Stimulated activated CD8-positive, alpha-beta memory T cell treated with anti-CD3 and anti-CD28 coated beads, Interleukin-15, amount 100 ng/mL, for 48 hours (primary cell): ENCODE measurements around the gene LSR.
"Not testable (repeated sequence)": the region's sequence is repeated elsewhere in the genome, so short reads cannot be mapped to it uniquely, and the experiment has no call there.

Experiments
- DNase-seq, 2 donors: peaks; one replicate each; pipeline ENCODE4 v3.0.0-alpha.2; 2020; ENCODE audit warnings: low read depth in 2 of 2

Gene LSR

GRCh38 chr19:35286101-35286500, 37.3 kb downstream of the LSR start:
- not testable (repeated sequence) for DNase-seq

DNA sequence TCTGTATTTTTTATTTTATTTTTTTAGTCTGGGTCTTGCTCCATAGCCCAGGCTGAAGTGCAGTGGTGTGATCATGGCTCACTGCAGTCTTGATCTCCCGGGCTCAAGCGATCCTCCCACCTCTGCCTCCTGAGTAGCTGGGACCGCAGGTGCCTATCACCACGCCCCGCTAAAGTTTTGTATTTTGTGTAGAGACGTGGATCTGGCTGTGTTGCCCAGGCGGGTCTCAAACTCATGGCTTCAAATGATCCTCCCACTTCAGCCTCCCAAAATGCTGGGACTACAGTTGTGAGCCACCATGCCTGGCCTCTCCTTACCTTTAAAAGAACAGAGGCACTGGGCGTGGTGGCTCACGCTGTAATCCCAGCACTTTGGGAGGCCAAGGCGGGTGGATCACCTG, 38.9 kb downstream of the LSR start:
- no peak for DNase-seq

- no peak for DNase-seq
Observed at GRCh38 chr19:35288331-35288730, 39.5 kb downstream of the LSR start.

- DNase-seq = no peak
Observed at GRCh38 chr19:35288906-35289305, 40.1 kb downstream of the LSR start.

DNA sequence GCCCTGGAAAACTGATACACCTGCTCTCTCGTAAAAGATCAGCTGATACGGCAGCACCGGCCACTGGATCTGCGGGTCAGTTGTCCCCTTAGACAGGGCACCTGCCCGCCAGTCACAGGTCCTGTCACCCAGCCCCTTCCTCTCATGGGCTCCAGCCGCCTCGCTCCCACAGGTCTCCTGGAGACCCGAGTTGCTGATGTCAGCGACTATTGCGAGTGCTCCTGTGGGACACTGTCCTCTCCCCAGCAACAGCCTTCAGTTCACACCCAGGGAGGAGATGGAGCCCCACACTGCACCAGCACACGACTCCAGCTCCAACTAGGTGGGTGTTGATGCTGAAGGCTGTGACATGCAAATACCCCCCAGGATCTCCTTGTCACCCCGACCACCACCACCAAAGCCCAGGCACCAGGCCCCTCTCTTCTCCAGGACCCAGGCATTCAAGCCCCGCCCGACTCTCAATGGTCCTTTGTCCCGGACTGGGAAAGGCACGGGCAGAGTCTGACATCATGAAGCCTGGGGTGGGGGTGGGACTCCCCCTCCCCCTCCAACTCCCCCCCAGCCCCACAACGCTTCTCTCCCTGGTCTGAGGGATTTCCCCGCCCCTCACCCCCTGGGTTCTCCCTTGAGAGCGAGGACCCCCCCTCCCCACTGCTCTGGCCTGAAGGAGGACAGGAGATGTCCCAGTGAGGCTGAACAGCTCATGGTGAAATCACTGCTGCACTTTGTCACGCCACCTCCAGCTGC, 41.8 kb downstream of the LSR start:
- no peak for DNase-seq

GRCh38 chr19:35291259-35291658, 42.5 kb downstream of the LSR start:
- no peak for DNase-seq

DNA sequence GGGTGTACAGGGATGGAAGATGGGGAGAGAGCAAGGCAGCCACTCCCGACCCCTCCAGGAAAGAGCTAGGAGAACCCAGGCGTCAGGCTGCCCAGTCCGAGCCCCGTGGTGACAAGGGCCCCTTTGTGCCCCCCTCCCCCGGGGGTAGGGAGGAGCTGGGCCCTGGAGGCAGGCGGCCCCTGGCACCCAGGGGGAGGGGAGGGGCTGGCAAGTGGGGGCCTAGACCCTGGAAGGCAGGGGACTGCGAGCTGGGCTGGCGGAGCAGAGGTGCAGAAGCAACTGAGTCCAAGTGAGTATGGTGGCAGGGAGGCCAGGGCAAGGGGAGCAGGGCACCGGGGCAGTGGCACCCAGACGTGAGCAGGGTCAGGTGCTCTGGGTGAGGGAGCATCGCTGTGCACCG, 43.1 kb downstream of the LSR start, which contains the start of gene MAG:
Gene MAG (plus strand): TSS at position 246 of the 400 bp plus-strand sequence. CDS start 3,248 bp downstream, outside the sequence.
- no peak for DNase-seq

DNA sequence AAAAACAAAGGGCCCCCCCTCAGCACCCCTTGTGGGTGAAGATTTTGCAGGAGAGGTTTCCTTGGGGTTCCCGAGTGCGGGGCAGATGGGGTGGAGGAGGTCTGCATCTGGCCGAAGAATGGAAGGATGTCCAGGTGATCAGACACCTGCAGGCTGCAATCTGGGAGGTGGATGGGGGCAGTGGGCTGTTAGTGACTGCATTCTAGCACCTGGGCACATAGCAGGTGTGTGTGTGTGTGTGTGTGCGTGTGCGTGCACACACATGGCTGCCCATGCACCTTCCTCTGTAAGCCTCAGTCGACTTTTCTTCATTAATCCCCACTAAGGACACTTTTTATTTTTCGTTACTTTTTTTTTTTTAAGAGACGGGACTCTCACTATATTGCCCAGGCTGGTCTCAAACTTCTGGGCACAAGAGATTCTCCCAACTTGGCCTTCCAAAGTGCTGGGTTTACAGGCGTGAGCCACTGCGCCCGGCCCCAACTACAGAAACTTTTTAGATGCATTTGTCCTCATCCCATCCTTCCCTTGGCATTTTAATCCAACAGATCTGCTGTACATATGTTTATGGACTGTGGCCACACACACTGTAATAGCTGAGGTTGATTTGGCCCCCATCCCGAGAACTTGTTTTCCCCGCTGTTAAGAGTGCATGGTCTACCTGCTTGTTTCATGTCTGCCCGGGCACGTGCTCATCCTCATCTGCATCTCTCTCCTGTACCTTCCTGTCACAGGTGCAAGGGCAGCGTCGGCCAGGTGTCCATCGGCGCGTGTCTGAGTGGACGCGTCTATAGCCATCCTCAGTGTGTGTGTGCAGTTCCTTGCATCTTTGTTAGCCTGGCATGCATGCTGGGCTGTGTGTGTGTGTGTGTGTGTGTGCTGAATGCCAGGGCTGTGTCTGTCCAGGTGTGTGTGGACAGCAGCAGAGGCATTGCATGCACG, 43.9 kb downstream of the LSR start:
- DNase-seq = no peak

- no peak for DNase-seq
Observed at GRCh38 chr19:35293363-35293739, 44.5 kb downstream of the LSR start.

DNA sequence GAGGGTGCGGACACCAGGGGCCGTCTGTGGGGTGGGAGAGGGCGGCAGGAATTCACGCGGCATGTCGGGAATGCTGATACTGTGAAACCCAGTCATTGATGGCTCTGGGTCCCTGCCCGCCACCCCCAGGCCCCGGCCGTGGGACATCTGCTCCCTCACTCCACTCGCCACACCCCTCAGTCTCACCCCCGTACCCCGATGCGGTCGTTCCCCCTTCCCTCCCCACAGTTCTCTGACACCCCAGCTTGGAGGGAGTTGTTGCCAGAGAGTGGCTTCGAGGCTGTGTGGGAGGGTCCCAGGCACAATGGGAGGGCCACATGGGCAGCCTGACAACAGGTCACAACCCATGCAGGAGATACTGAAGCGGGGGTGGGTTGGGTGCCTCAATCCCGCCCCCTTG, 45.0 kb downstream of the LSR start:
- no peak for DNase-seq

- DNase-seq = no peak
Observed at GRCh38 chr19:35294328-35294727, 45.5 kb downstream of the LSR start.

DNA sequence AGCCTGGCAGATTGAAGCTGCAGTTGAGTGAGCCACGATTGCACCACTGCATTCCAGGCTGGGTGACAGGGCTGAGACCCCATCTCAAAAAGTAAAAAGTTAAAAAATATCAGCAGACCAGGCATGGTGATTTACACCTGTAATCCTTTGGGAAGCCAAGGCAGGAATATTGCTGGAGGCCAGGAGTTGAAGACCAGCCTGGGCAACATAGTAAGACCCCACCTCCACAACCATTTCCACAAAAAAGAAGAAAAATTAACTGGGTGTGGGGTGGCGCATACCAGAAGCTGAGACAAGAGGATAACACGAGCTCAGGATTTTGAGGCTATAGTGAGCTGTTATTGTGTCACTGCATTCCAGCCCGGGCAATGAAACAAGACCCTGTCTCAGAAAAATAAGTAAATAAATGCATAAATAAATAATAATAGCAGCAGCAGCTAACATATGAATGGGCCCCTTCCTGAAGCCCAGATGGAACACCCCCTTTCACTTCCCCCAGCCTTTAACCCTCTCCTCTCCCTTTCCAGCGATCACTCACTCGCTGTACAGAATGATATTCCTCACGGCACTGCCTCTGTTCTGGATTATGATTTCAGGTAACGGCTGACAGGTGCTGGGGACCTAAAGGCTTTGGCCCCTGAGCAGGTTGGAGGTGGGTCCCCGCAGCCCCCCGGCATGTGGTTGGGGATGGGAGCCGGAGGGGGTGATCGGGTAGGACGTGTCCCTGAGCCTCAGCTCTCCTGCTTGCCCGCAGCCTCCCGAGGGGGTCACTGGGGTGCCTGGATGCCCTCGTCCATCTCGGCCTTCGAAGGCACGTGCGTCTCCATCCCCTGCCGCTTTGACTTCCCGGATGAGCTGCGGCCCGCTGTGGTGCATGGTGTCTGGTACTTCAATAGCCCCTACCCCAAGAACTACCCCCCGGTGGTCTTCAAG, 46.3 kb downstream of the LSR start:
- no peak for DNase-seq

- no peak for DNase-seq
Observed at GRCh38 chr19:35295792-35296462, 47.1 kb downstream of the LSR start.

DNA sequence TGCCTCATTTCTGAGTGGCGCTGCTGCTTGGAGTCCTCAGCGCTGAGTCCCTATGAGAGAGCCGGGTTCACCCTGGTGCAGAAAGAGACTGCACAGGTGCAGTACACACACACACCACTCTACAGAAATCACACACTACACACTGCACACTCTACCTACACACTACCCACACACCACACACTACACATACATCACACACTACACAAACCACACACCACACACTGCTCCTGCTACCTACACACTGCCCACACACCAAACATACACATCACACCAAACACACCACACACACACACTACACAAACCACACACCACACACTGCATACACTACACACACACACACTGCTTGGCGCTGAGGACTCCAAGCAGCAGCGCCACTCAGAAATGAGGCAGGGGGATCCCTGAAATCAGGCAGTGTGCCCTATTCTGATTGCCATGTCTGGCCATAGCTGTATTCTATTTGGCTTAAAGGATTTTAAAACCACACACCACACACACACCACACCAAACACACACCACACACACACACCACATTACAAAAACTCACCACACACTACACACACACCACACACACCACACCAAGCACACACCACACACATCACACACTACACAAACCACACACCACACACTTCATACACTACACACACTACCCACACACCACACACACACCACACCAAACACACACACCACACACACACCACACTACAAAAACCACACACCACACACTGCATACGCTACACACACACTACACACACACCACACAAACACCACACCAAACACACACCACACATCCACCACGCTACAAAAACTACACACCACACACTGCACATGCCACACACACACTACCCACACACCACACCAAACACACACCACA, 48.1 kb downstream of the LSR start:
- DNase-seq = no peak

- DNase-seq = no peak
Observed at GRCh38 chr19:35297515-35297848, 48.7 kb downstream of the LSR start.

DNA sequence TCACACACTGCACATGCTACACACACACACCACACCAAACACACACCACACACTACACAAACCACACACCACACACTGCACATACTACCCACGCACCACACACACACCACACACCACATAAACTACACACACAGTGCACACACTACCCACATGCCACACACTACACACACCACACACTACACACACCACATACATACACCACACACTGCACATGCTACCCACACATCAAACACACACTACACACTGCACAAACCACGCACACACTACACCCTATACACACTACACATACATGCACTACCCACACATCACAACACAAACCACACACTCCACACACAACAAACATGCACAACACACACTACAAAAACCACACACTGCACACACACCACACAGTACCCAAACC, 49.1 kb downstream of the LSR start:
- DNase-seq = no peak

DNA sequence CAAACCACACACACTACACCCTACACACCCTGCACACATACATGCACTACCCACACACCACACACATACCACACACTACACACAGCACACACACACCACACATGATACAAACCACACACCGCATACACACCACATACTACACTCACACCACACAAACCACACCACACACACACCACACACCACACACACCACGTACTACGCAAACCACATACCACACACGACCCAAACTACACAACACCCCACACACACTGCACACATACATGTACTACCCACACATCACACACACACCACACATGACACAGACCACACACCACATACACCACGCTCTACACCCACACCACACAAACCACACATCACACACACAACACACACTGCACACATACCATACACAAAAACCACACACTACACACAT, 49.8 kb downstream of the LSR start:
- DNase-seq = no peak

DNA sequence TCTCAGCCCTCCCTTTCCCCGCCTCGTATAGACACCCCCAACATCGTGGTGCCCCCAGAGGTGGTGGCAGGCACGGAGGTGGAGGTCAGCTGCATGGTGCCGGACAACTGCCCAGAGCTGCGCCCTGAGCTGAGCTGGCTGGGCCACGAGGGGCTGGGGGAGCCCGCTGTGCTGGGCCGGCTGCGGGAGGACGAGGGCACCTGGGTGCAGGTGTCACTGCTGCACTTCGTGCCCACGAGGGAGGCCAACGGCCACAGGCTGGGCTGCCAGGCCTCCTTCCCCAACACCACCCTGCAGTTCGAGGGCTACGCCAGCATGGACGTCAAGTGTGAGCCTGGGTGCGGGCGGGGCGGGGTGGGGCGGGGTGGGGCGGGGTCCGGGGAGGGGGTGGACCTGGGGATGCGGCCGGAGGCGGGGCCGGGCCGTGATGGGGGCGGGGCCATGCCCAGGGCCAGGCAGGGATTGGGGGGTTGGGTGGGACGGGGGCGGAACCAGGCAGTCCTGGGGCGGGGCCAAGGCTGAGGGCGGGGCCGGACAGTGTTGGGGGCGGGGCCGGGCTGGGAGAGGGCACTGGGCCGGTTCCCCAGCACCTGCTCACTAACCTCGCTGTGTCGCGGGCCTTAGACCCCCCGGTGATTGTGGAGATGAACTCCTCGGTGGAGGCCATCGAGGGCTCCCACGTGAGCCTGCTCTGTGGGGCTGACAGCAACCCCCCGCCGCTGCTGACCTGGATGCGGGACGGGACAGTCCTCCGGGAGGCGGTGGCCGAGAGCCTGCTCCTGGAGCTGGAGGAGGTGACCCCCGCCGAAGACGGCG, 50.9 kb downstream of the LSR start:
- DNase-seq = no peak

DNA sequence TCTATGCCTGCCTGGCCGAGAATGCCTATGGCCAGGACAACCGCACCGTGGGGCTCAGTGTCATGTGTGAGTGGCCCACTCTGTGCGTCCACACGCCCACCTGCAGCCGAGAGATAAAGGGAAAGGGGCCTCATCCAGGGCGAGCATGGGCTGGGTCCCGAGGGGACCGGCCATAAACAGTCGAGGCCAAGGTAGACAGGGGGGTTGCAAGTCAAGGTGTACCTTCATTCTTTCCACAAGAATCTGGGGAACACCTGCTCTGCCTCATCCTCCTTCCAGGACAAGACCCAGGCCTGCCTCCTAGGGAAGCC, 51.5 kb downstream of the LSR start:
- no peak for DNase-seq

GRCh38 chr19:35301961-35302360, 53.2 kb downstream of the LSR start:
- DNase-seq = no peak
